Measurements from ENCODE around the gene ABCB6.

The ABCB6 gene

DNA sequence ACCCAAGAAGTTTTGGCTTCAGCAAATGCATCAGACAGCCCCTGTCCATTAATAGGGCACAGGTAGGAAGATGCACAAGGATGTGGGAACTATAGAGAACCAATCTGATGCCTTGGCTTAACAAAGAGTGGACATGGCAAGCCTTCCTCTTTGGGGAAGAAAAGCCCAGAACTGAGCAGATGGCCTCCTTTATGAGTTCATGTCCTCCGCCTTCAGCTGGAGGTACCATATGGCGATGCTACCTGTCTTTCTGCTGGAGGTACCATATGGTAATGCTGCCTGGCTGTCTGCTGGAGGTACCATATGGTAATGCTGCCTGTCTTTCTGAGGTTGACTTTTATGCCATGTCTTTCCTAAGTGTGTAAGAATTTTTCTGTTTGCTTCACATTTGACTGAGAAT lies 34.6 kb downstream of the ABCB6 start:
- no peak for DNase-seq (ENCODE audit: low read depth)

DNA sequence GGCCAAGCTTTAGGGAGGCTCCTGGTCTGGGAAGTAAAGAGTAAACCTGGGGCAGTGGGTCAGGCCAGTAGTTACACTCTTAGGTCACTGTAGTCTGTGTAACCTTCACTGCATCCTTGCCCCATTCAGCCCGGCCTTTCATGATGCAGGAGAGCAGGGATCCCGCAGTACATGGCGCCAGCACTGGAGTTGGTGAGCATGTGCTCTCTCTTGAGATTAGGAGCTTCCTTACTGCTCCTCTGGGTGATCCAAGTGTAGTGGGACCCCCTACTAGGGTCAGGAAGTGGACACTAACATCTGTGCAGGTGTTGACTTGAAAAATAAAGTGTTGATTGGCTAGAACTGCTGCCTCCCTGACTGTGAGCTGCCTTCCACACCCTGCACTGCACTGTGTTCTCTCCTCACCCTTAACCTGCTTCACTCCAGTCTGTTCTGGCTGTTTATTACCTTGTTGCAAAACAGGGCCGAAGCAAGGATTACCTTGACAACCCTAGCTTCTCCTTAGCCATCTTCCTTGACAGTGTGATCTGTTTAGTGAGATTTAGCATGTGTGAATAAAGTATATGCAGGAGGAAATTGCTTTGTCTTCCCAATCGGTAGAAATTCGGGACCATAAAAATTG lies 35.5 kb downstream of the ABCB6 start:
- DNase-seq (ENCODE audit: low read depth): no peak

GRCh38 chr2:219182331-219183150 lies 36.2 kb downstream of the ABCB6 start:
- no peak for DNase-seq (ENCODE audit: low read depth)

DNA sequence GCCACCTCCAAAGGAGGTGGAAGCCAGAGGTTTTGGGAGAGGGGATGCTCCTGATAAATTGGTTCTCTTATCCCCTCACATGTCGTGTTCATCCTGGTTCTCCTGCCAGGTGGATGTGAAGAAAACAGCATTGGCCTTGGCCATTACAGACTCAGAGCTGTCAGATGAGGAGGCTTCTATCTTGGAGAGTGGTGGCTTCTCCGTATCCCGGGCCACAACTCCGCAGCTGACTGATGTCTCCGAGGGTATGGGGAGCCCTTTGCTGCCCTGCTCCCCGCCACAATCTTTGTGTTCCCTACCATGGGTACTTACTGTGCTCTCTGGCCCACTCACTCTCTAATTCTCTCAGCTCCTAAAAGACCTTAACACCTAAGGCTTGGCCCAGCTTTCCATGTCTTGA lies 37.2 kb downstream of the ABCB6 start:
- no peak for DNase-seq (ENCODE audit: low read depth)

DNA sequence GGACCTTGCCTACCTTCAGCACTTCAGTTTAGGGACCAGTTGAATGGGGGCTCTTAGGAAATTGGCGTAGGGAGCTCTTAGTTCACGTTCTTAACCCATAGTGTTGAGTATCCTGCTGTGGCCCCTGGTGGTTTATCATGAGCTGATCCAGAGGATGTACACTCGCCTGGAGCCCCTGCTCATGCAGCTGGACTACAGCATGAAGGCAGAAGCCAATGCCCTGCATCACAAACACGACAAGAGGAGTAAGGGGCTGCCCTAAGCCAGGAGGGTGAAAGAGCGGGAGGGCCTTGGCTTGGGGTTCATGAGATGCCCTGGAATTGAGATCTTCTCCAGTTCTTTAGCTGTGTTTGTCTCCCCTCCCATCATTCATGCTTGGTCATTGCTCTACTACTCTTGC lies 37.8 kb downstream of the ABCB6 start:
- DNase-seq (ENCODE audit: low read depth): no peak

GRCh38 chr2:219179601-219180465 lies 38.9 kb downstream of the ABCB6 start:
- no peak for DNase-seq (ENCODE audit: low read depth)

DNA sequence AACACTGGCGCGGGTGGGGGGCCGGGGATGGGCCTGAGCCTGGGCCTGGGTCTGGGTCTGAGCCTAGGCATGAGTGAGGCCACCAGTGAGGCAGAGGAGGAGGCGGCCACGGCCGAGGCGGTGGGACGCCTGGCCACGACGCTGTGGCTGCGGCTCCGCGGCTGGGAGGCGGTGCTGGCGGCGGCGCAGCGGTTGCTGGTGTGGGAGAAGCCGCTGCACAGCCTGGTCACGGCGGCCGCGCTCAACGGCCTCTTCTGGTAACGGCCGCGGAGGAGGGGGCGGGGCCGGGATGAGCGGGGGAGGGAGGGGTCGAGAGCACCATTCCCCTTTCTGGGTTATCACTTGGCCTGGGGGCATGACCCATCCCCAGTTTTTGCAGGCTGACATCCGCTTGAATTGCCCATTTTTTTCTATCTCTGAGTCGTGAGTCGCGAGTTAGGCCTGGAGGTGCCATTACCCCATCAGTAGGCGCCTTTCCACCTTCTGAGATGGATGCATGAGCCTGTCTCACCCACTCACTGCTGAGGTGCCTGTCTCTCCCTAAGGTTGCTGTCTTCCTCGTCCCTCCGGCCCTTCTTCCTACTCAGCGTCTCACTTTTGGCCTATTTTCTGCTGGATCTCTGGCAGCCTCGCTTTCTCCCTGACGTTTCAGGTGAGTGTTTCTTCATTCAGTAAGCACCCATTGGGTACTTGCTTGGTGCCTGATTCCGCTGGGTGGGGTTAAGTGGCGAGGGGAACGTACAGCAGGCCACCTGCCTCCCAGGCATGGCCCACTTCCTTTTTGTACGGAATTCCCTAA lies 40.2 kb downstream of the ABCB6 start:
- DNase-seq (ENCODE audit: low read depth): no peak

- DNase-seq (ENCODE audit: low read depth): peak; percentile 59
Measured at GRCh38 chr2:219177552-219178376, 41.0 kb downstream of the ABCB6 start, which contains the start of gene RETREG2. Gene RETREG2 (plus strand): TSS chr2:219178275. CDS start chr2:219178353, 78 bp downstream.

DNA sequence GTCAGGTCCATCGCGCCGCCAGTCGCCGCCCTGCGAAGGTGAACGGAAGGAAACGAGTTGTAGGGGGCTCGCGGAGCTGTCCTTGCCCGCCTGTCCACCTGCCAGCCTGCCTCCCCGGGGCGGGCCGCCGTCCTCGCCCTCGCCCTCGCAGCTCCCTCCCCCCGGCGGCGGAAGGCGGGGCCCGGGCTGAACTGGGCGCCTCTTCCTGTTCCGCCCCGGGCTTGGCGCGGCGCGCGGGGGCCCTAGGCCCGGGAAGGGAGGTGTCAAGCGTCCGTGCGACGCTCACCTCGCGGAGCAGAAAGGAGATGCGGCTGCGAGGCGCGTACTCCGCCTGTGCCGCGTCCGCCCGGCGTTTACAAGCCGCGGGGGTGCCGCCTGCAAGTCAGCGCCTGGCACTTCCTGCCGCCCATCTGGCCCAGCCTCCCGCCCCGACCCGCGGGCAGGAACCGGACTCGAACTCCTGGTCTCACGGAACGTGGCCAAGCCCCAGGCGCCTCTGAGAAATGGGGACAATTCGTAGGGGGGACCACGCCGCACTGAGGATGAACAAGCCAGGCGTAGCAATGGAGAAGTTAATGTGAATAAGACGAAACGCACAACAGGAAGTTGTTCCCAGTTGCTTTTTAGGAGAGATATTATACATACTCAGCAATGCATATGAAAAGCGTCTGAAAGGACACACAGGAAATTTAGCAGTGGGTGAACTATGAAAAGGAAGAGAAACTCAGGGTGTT lies 41.8 kb downstream of the ABCB6 start, which contains the start of gene CNPPD1:
Gene CNPPD1, minus strand, starts transcription at position 108 of the 734 bp plus-strand sequence. Its CDS starts 97 bp downstream, at position 11.
- peak; percentile 64 for DNase-seq (ENCODE audit: low read depth)

DNA sequence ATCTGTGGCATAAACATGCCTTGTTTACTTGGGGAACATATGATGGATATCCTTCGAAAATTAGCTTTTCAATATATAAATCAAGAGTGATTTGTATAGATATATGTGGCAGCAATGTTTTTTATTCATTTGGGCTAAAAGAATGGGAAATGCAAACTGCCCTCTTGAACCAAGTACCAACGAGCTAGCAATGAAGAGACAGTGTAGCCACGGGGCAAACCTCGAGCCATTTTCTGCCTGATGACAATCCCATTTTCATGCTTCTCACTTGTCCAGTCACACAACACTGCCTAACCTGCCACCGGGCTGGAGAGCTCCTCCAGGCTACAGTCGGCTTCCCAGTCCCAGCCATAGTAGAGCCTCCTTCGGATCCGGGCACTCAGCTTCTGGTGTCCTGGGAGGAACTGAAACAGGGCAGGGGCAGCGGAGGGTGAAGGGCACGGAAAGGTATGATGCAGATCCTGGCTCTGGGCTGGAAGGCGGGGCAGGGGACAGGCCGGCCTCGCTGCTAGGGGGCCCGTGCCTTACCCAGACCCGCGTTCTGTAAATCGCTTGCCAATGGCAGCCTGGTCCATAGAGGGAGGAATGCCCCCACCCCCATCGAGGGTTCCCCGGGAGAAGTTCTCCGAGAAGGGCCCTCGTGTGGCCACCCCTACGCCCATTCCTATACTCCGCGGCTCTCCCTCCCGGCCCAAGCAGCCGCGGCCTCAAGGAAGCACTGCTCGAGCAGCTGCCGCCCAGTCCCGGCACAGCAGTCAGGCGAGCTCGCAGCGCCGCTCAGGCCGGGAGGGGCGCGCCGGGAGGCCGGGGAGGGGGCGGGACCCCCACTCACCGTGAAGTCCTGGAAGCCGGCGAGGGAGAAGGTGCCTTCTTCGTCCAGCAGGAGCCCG lies 42.6 kb downstream of the ABCB6 start:
- DNase-seq (ENCODE audit: low read depth): no peak

GRCh38 chr2:219175486-219175885 lies 43.3 kb downstream of the ABCB6 start:
- no peak for DNase-seq (ENCODE audit: low read depth)

- no peak for DNase-seq (ENCODE audit: low read depth)
Measured at GRCh38 chr2:219174801-219175200, 44.0 kb downstream of the ABCB6 start.

DNA sequence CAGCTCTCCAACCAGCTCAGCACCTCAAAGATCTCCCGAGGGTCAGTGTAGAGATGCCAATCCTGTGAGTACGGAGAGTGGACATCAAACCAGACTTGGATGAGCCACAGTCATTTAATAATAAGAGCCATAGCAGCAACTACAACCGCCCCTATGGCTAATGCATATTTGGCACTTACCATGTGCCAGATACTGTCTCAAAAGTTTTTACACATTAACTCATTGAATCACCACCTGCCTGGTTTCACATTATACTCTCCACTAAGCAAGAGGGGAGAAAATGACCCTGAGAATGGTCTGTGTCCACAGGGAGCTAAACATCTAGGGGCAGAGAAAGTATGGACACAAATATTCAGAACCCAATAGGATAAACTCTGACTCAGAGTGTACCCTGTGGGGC lies 44.6 kb downstream of the ABCB6 start:
- DNase-seq (ENCODE audit: low read depth): no peak

DNA sequence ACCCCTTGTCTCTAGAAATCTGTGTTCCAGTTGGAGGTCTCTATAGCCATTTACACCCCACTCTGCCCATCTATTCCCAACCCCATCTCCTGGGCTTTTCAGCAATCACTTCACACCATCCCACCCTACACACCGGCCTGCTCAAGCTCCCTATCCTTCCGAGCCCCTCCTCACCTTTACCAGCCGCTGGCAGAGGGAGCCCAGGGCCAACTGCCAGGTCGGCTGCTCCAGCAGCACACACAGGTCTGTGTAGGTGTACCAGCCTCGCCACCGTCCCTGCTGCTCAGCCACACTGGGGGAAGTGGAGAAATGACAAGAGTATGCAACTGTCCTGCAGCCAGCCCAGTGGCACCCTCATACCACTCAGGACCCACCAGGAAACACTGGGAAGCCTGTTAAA lies 45.6 kb downstream of the ABCB6 start:
- no peak for DNase-seq (ENCODE audit: low read depth)

DNA sequence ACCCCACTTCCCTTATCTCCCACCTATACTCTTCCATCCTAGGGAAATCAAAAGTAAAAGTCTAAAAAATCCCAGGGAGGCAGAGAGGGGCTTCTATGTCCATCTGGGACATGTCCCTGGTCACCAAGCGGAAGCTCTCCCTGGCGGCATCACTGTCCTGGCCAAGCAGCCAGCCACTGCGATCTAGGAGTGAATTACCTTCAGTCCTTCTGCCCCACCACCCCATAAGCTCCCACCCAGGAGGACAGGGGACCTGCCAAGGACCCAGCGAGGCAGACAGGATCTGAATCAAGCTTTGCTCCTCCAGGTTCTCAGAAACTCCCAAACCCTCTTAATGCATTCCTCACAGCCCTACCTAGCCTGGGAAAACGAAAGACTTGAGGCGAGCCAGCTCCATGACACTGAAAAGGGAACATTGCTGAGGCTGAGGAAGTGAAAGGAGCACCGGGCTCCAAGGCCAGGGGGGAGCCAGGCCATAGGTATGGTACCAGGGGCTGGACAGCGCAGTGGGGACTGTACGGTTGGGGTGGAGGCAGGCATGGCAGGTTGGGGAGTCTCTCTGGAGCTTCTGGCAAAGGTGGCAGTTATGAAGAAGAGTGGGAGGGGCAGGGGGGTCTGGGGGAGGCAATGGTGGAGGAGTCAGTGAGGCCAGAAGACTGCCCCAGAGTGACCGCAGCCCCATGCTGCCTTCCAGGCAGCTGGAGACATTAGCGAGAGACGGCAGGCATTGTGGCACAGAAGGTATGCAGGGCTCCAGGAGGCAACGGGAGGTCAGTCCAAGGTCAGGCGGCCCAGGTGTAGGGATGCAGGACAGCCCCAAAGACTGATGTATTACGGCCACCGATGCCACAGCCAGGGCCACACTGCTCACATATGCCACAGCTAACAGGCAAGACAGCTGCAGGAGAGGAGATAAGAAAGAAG lies 46.3 kb downstream of the ABCB6 start:
- no peak for DNase-seq (ENCODE audit: low read depth)

- DNase-seq (ENCODE audit: low read depth): no peak
Measured at GRCh38 chr2:219171231-219171651, 47.5 kb downstream of the ABCB6 start.

GRCh38 chr2:219169930-219170654 lies 48.7 kb downstream of the ABCB6 start, which contains the start of gene SLC23A3:
Gene SLC23A3 (minus strand): TSS chr2:219170029. CDS start chr2:219169984, 45 bp downstream.
- DNase-seq (ENCODE audit: low read depth): no peak

All from stimulated activated CD8-positive, alpha-beta memory T cell treated with anti-CD3 and anti-CD28 coated beads, Interleukin-15, amount 100 ng/mL, for 24 hours (primary cell).